Measurements from ENCODE around the gene HOGA1. TPM values are rescaled to one million over a fixed set of nuclear protein-coding genes. Genes with fewer than 3 reads are reported as not detected.

Gene HOGA1
- total and polyA plus RNA-seq, 2 donors (not counting 3 experiments of a cell fraction or from before 2014, with no cell fraction given), result 0.44 to 0.91 TPM

DNA sequence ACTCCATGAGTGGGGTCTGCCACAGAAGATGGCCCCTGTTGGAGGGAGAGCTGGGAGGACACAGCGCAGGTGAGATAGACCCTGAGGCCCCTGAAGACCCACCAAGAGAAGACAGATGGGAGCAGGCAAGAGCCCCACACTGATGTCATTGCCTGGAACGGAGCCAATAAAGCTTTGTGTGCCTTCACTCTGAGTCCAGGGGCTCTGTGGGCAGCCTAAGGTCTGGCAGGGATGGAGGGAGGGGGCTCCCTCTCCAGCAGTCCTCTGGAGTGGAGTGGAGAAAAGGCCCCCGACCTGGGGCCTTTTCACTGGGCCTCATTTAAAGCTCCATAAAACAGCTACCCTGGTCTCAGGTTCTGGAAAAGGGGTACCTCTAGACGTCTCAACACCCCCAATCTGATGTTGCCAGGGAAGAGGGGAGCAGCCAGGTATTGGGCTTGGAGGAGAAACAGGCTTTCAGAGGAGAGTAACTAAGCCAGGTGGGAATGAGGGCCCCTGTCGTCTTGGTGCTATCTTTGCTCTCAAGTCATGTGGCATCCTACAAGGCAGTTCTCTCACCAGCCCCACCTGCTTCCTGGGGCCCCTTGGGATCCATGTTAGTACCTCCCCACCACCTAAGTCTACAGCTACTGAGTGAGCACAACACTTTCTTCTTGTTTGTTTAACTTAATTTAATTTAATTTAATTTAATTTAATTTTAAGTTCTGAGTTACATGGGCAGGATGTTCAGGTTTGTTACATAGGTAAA, 6.7 kb downstream of the HOGA1 start:
- FAIRE-seq (no peak), DNase-seq (ENCODE audit: low read depth, low spot score) (no peak)
- Histone ChIP-seq H3K27ac (ENCODE audit: insufficient read depth, low read depth, low read length) (no peak overlapping the region), H3K9me3 (replicated peaks; ENCODE audit: control insufficient read depth, insufficient read depth, low read length) (no peaks in the 10 kb centered on the region), H3K36me3 (ENCODE audit: control insufficient read depth in 2 of 2, extremely low read depth in 1 of 2, insufficient read depth in 2 of 2, low read length in 2 of 2) (no peaks in the 10 kb centered on the region), H3K27me3 (ENCODE audit: control insufficient read depth in 2 of 2, insufficient read depth in 2 of 2, low read length in 2 of 2) (no peaks in the 10 kb centered on the region), H2AFZ (ENCODE audit: low read depth, low read length) (no peak overlapping the region), H3K4me3 (replicated peaks in 1 of 3; ENCODE audit: insufficient read depth in 1 of 3, low read depth in 1 of 3, low read length in 3 of 3) (no peak overlapping the region), H3K9ac (replicated peaks; ENCODE audit: extremely low read depth, insufficient read depth, low read length) (no peak overlapping the region), H3K79me2 (ENCODE audit: control insufficient read depth, insufficient read depth, low read length) (no peaks in the 10 kb centered on the region), H4K20me1 (replicated peaks; ENCODE audit: control insufficient read depth, extremely low read depth, insufficient read depth, low read length) (no peaks in the 10 kb centered on the region), H3K4me2 (ENCODE audit: insufficient read depth, low read length) (no peak overlapping the region), H3K9me1 (replicated peaks; ENCODE audit: control insufficient read depth, extremely low read depth, insufficient read depth, low read length) (no peaks in the 10 kb centered on the region), H3K4me1 (ENCODE audit: control insufficient read depth, extremely low read depth, insufficient read depth, low read length) (peaks cover 4% of the 10 kb centered on the region)
- intact Hi-C loops (cut with micrococcal nuclease), result no loop called here
- dilution Hi-C loops (cut with MboI; ENCODE audit: extremely low pct_ligation_motif_present, low sequenced_read_pairs), result no loop called here
- CTCF ChIA-PET, result interaction anchor here (1.6 to 3.1 kb wide), 4 partner anchors 10 to 19 kb away, joined by 3 to 16 read pairs (median 8); partner anchors contain the start of gene ANKRD2
- no TSS peak for BruUV-seq (replicated peaks)
- POLR2A ChIA-PET, result no interaction called here
- TF ChIP-seq EZH2 (IDR thresholded peaks at IDR 0.05; ENCODE audit: borderline replicate concordance, low read depth, low read length, severe bottlenecking) (no peak), POLR2AphosphoS5 (IDR thresholded peaks at IDR 0.05; ENCODE audit: insufficient read depth, low read depth, low read length) (no peak), POLR2A (IDR thresholded peaks at IDR 0.05; ENCODE audit: low read depth, low read length) (no peak), FOS (IDR thresholded peaks at IDR 0.05; ENCODE audit: borderline replicate concordance, insufficient read depth, low read length) (no peak), GATA2 (IDR thresholded peaks at IDR 0.05; ENCODE audit: insufficient read depth, insufficient read length, low read depth, low read length) (no peak), MYC (IDR thresholded peaks at IDR 0.05; ENCODE audit: low read depth, low read length) (no peak), MAX (IDR thresholded peaks at IDR 0.05; ENCODE audit: insufficient read depth, insufficient read length) (no peak)

DNA sequence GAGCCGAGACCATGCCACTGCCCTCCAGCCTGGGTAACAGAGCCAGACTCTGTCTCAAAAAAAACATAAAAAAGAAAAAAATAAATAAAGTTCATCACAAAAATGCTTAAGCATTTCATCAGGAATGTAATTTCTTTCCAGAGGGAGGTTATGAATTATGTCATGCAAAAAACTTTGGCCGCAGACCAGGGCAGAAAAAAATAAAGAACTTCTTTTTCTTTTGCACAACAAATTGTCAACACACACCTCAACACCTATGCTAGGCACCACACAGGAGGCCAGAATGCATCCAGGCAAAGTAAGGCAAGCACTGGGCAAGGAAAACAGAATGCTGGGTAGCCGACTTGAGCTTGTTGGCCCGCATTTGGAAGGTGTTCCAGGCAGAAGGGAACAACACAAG, 9.2 kb downstream of the HOGA1 start:
- Histone ChIP-seq H3K9me1 (replicated peaks; ENCODE audit: control insufficient read depth, extremely low read depth, insufficient read depth, low read length) (no peaks in the 10 kb centered on the region), H3K27me3 (ENCODE audit: control insufficient read depth in 2 of 2, insufficient read depth in 2 of 2, low read length in 2 of 2) (no peaks in the 10 kb centered on the region), H2AFZ (ENCODE audit: low read depth, low read length) (no peak overlapping the region), H3K4me1 (ENCODE audit: control insufficient read depth, extremely low read depth, insufficient read depth, low read length) (peaks cover 25% of the 10 kb centered on the region), H3K9ac (replicated peaks; ENCODE audit: extremely low read depth, insufficient read depth, low read length) (no peak overlapping the region), H3K4me3 (replicated peaks in 1 of 3; ENCODE audit: insufficient read depth in 1 of 3, low read depth in 1 of 3, low read length in 3 of 3) (no peak overlapping the region), H3K36me3 (ENCODE audit: control insufficient read depth in 2 of 2, extremely low read depth in 1 of 2, insufficient read depth in 2 of 2, low read length in 2 of 2) (no peaks in the 10 kb centered on the region), H3K79me2 (ENCODE audit: control insufficient read depth, insufficient read depth, low read length) (no peaks in the 10 kb centered on the region), H3K9me3 (replicated peaks; ENCODE audit: control insufficient read depth, insufficient read depth, low read length) (no peaks in the 10 kb centered on the region), H3K4me2 (ENCODE audit: insufficient read depth, low read length) (no peak overlapping the region), H4K20me1 (replicated peaks; ENCODE audit: control insufficient read depth, extremely low read depth, insufficient read depth, low read length) (no peaks in the 10 kb centered on the region), H3K27ac (ENCODE audit: insufficient read depth, low read depth, low read length) (no peak overlapping the region)
- no peak for FAIRE-seq
- no peak for DNase-seq (ENCODE audit: low read depth, low spot score)
- TF ChIP-seq FOS (IDR thresholded peaks at IDR 0.05; ENCODE audit: borderline replicate concordance, insufficient read depth, low read length) (no peak), POLR2A (IDR thresholded peaks at IDR 0.05; ENCODE audit: low read depth, low read length) (no peak), POLR2AphosphoS5 (IDR thresholded peaks at IDR 0.05; ENCODE audit: insufficient read depth, low read depth, low read length) (no peak), JUN (IDR thresholded peaks at IDR 0.05; ENCODE audit: borderline replicate concordance, insufficient read depth, insufficient read length, low read depth) (no peak), MYC (IDR thresholded peaks at IDR 0.05; ENCODE audit: low read depth, low read length) (no peak), MAX (IDR thresholded peaks at IDR 0.05; ENCODE audit: insufficient read depth, insufficient read length) (no peak), CTCF (IDR thresholded peaks at IDR 0.05; ENCODE audit: extremely low read depth in 1 of 2, insufficient read depth in 1 of 2, low read depth in 1 of 2, low read length in 2 of 2) (no peak), EZH2 (IDR thresholded peaks at IDR 0.05; ENCODE audit: borderline replicate concordance, low read depth, low read length, severe bottlenecking) (no peak), GATA2 (IDR thresholded peaks at IDR 0.05; ENCODE audit: insufficient read depth, insufficient read length, low read depth, low read length) (no peak)
- intact Hi-C loops (cut with micrococcal nuclease) (no loop called here), dilution Hi-C loops (cut with MboI; ENCODE audit: extremely low pct_ligation_motif_present, low sequenced_read_pairs) (no loop called here)
- POLR2A ChIA-PET, result no interaction called here
- CTCF ChIA-PET, result interaction anchor here (3.1 kb wide), 1 partner anchor 18 kb away, joined by 16 read pairs; no protein-coding TSS in a partner anchor
- BruUV-seq (replicated peaks), result no TSS peak
